K562 (cell line): ENCODE data around the gene GPR33. TPM values are rescaled to one million over a fixed set of nuclear protein-coding genes. Genes with fewer than 3 reads are reported as not detected.

Experiments
- BRF1 ChIP-seq: IDR thresholded peaks from 3 replicates; pipeline ENCODE4 v1.6.1; 2011; ENCODE audit warnings: borderline replicate concordance, mild to moderate bottlenecking; ENCODE audit not compliant: insufficient read length; ENCODE audit errors: extremely low read depth
- DACH1 ChIP-seq: fragments of 450-650 bp; IDR thresholded peaks from 2 replicates; pipeline ENCODE4 v1.6.1; 2018; ENCODE audit not compliant: partially characterized antibody
- FOXJ2 ChIP-seq: fragments of 200-800 bp; sonication (Bioruptor generic); IDR thresholded peaks from 2 replicates; pipeline ENCODE4 v1.6.1; 2016; ENCODE audit warnings: missing genetic modification characterization, missing compliant biosample characterization
- FOXP4 ChIP-seq: sonication (generic); formaldehyde crosslinking; IDR thresholded peaks from 2 replicates; pipeline ENCODE4 v1.8.0; 2022; ENCODE audit warnings: mild to moderate bottlenecking, missing genetic modification reagents, borderline replicate concordance
- HNRNPLL ChIP-seq: fragments of 200-400 bp; formaldehyde crosslinking; IDR thresholded peaks from 2 replicates; pipeline ENCODE4 v1.6.1; 2017; ENCODE audit warnings: low read length, low read depth, mild to moderate bottlenecking; ENCODE audit not compliant: poor library complexity, severe bottlenecking
- MXD1 ChIP-seq: fragments of 250-450 bp; sonication (Bioruptor Pico); IDR thresholded peaks from 2 replicates; pipeline ENCODE4 v1.8.0; 2021; ENCODE audit warnings: borderline replicate concordance, mild to moderate bottlenecking, moderate library complexity; ENCODE audit not compliant: poor library complexity, severe bottlenecking
- SNAPC5 ChIP-seq: fragments of 250-450 bp; sonication (Bioruptor Pico); IDR thresholded peaks from 2 replicates; pipeline ENCODE4 v1.8.0; 2021; ENCODE audit warnings: moderate library complexity, mild to moderate bottlenecking, inconsistent platforms
- ZBTB11 ChIP-seq, 3 experiments: fragments of 200-800 bp in 1 of 3; fragments of 250-450 bp in 1 of 3; fragments of 450-650 bp in 1 of 3; sonication (Bioruptor Pico) in 1 of 3; sonication (Bioruptor generic) in 1 of 3; formaldehyde crosslinking in 1 of 3; IDR thresholded peaks; 2 replicates each; pipeline versions ENCODE4 v1.6.1 to v1.8.0; 2016 to 2022; ENCODE audit warnings: mild to moderate bottlenecking in 2 of 3, missing genetic modification characterization in 2 of 3, missing compliant biosample characterization in 1 of 3, moderate library complexity in 1 of 3
- ZKSCAN1 ChIP-seq: fragments of 150-350 bp; IDR thresholded peaks from 2 replicates; pipeline ENCODE4 v1.6.1; 2016; ENCODE audit warnings: low read depth, low read length
- polyA plus RNA-seq, 8 experiments: library from polyadenylated mRNA; depleted of rRNA in 4 of 8; stranded (reverse) in 5 of 8; unstranded in 3 of 8; fragments of >200 nt; fragmentation: Nextera tagmentation in 2 of 8; fragmentation: Illumina TruSeq in 1 of 8; extraction: Ambion mirVana in 2 of 8; extraction: Trizol in 1 of 8; gene quantifications; 2 replicates each; pipeline versions ENCODE4 v1.2.1 to v1.2.3, GENCODE V29; 2011 to 2014; ENCODE audit warnings: inconsistent platforms in 1 of 8, missing spikeins in 1 of 8
- total RNA-seq, 7 experiments: library from RNA; depleted of rRNA in 6 of 7; stranded (reverse); fragments of >200 nt in 6 of 7; fragmentation: Illumina TruSeq in 2 of 7; extraction: Trizol in 2 of 7; gene quantifications; 2 replicates each; pipeline versions ENCODE4 v1.2.1 to v1.2.3, GENCODE V29; 2011 to 2021; ENCODE audit warnings: low replicate concordance in 1 of 7

GPR33 gene
- total and polyA plus RNA-seq, 9 of the 15 experiments (the other 6 are each of a cell fraction or from before 2014, with no cell fraction given): not detected

- TF ChIP-seq MXD1 (CRISPR knock-in tag) (no peak), FOXP4 (CRISPR knock-in tag) (no peak), HNRNPLL (peak; percentile 90), FOXJ2 (tag) (no peak), ZKSCAN1 (no peak), ZBTB11 (CRISPR knock-in tag; IDR thresholded peaks at IDR 0.05) (0 out of 6 replicates have a peak, but pooled peaks of 1 of the 3 experiments have one; percentile 50), SNAPC5 (no peak), BRF1 (no peak), DACH1 (peak; percentile 11)
Measured at GRCh38 chr14:31456841-31457664, 30.8 kb downstream of the GPR33 start, which contains the start of gene DTD2 (continued).
